CD4-positive, alpha-beta T cell treated with Interleukin-15 for 1 hour (primary cell): ENCODE results near the gene CES1.
"Not testable (repeated sequence)": the region's sequence is repeated elsewhere in the genome, so short reads cannot be mapped to it uniquely, and the experiment has no call there.

Source experiments
- DNase-seq: peaks from one replicate; pipeline ENCODE4 v3.0.0-alpha.2; 2020

The CES1 gene

DNA sequence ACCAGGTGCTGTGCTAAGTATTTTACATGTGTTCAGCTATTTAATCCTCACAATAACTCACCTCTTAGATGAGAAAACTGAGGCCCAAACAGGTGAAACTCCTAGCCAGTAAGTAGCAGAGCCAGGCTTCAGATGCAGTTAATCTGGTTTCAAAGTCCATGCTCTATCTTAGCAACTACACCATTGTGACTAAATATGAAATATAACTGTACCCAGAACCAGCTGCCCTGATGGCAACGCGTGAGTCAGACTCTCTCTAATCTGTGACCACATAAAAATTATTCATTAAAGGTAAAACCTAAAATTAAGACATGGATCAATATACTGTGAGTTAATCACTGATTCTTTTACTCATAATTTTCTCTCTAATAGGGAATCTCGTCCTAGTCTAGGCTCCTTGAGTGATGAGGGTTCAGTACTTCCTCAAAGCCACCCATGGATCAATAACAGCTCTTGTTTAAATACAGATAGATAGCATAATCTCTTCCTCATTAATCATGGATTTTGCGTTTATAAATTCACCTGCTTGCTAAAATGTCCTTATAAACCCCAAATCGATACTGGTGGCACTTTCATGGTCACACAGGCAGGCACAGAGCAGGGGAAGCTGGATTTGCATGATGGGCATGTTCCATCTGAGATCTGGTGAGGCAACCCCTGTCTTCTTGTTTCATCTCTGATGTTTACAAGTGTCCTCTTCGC is 50.7 kb downstream of the CES1 start:
- DNase-seq, result not testable (repeated sequence)

DNA sequence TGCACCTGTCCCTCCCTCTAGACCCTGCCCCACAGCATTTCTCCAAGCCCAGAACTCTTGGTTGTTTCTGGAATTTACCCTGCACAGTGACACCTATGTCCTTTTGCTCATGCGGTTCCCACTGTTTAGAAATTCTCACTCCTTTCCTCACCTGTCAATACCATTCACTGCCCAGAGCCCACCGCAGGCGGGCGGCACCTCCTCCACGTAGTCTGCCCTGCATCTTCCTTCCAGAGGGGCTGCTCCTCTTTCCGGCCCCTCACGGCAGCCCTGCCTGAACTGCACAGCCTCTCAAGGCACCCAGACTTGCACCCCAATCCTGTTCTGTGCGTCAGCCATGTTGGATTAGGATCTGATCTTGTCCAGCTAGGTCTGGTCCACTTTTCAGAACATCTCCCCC is 51.4 kb downstream of the CES1 start:
- DNase-seq, result not testable (repeated sequence)

DNA sequence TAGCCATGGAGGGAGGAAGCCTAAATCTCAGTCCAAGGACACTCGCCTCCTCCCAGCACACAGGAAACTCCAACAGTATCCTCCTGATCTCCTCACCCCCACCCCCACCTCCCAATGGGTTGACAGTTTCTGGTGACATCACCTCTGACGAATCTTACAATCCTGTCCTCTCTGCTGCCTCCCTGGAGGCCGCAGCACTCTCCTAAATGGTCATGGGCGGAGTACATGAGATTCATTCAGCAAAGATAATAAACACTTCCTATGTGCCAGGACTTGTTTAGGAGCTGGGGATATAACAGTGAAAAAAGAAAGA is 52.8 kb downstream of the CES1 start:
- DNase-seq, result not testable (repeated sequence)

DNA sequence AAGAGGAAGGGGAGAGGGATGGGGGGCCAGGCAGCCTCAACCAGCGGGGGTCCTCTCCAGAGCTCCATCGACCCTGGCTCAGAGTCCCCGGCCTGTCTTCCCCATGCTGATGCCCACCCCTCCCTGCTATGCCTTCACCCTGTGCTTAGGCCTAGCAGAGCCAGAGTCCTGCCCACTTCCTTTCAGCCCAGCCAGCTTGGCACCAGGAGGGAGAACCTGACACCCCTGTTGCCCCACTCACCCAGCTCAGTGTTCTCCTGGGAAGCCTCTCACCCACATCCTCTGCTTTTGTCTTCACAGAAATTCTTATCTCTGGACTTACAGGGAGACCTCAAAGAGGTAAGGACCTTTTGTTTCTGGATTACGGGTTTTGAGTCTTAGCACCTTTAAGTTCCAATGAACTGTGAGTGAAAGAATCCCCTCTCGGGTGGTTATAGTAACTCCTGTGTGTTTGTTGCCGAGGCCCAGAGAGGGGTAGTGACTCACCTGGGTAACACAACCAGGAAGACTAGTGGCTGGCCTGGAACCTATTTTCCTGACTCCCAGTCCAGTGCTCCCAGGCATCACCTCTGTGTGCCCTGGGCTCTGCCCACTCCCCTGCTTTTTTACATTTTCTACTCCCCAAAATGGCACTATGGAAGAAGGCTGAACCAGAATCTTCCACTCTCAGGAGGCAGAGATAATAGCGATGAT is 53.3 kb downstream of the CES1 start:
- no peak for DNase-seq

DNA sequence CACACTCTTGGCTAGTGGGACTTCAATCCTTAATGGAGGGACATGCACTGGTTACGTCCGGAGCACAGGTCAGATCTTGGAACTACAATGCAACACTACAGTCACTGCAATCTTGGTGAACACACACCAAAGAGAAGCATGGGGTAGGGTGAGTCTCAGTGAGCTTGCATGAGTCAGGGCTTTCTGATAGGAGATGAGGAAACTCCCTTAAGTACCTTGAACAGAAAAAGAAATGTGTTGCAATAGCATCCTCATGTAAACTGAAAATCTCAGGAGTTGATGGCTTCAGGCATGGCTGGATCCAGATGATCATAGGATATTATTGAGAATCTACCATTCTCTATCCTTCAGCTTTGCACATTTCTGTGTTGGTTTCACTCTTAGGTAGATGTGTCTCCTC is 54.1 kb downstream of the CES1 start:
- DNase-seq, result no peak

DNA sequence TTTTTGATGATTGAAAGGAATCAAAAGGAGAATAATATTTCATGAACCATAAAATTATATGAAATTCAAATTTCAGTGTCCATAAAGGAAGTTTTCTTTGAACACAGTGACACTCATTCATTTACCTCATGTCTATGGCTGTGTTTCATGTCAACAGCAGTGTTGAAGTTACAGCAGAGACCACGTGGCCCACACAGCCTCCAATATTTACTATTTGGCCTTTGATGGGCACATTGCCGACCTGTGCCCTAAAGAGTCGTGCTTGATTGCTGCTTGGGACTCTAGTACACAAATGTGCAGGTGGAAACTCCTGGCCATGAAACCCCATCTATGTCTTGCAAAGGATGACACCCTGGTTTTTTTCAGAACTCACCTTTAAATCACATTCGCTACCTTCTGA is 57.0 kb downstream of the CES1 start:
- no peak for DNase-seq

DNA sequence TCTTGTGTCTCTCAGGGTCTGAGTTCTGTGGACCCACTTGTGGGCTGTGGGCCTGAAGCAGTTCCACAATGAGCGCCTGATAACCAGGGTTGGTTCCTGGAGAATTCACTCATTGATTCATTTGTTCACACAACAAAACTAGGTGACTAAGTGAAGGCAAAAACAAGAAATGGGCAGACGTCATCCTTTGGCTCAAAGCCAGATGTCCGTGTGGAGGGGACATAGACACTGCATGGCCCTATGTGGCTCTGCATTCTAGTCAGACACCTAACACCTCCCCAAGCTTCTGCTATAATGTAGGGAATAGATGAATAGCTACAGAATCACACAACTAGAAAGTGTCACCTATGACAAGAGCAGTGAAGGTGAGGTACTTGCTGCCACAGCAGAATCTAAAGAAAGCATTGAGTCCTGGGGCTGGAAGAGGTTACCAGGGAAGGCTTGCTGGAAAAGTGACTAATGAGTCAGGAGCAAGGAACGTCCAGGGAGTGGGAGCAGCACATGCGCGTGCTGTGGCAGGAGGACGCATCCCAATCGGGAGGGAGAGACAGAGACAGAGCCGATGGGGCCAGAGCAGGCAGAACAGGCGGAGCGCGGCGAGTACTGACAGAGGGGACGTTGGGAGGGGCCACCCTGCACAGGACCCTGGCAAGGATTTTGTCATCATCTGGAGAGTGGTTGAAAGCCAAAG is 58.9 kb downstream of the CES1 start:
- DNase-seq, result no peak

DNA sequence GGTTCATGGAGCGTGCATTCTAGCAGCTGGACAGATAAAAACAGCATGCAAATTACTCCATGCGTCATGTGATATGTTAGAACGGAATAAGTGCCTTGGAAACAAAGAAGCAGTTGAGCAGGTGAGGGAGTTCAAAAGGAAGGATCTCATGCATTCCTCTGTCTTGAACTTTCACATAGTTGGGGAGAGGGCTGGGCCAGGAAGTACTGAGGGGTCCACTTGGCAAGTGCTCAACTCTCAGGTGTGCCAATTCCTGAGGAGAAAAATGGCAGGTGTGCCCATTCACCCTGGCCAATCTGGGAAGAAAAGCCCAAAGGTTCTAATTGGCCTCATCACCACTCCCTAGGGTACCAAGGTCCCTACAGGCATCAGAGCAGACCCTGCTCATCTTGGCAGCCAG is 67.7 kb downstream of the CES1 start:
- DNase-seq, result no peak

DNA sequence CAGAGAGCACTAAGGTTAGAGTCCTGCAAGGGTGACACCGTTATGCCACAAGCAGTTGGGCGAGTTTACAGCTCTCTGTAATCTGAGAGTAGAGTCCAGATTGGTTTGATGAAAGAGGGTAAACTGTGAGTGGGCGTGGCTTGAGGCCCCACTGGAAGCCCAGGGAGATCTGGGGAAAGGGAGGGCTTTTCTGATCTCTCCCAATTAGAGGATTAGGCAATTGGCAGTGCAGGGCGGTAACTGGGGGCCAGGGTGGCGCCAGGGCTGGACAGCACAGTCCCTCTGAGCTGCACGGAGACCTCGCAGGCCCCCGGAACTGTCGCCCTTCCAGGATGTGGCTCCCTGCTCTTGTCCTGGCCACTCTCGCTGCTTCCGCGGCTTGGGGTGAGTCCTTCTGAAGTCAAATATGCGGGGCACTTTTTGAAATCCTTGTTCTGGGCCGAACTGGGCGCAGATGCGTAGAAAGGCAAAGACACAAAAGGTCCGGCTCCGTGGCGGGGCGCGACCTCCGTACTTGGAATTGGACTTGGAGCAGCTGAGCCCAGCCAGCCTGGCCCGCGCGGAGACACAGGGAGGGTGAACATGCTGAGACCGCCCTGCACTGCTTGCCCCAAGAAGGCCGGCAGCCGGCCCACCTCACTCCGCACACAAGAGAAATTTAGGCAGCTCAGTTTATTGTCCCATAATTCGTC is 72.4 kb downstream of the CES1 start:
- no peak for DNase-seq

DNA sequence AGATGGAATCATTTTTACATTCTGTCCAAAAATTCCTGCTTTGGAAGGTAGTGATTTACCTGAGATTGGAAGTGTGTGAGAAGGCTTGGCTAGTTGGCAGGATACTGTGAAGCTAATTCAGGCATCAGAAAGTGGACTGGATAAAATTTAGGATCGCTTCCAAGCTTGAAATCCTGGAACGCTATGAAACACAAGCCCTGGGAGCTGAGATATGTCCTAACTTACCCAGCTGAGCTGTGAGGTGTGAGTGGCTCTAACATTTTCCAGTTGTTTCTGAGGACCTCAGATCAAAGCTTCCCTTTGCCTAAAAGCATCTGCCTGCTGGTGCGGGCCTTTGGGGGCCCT is 73.0 kb downstream of the CES1 start:
- DNase-seq, result not testable (repeated sequence)

DNA sequence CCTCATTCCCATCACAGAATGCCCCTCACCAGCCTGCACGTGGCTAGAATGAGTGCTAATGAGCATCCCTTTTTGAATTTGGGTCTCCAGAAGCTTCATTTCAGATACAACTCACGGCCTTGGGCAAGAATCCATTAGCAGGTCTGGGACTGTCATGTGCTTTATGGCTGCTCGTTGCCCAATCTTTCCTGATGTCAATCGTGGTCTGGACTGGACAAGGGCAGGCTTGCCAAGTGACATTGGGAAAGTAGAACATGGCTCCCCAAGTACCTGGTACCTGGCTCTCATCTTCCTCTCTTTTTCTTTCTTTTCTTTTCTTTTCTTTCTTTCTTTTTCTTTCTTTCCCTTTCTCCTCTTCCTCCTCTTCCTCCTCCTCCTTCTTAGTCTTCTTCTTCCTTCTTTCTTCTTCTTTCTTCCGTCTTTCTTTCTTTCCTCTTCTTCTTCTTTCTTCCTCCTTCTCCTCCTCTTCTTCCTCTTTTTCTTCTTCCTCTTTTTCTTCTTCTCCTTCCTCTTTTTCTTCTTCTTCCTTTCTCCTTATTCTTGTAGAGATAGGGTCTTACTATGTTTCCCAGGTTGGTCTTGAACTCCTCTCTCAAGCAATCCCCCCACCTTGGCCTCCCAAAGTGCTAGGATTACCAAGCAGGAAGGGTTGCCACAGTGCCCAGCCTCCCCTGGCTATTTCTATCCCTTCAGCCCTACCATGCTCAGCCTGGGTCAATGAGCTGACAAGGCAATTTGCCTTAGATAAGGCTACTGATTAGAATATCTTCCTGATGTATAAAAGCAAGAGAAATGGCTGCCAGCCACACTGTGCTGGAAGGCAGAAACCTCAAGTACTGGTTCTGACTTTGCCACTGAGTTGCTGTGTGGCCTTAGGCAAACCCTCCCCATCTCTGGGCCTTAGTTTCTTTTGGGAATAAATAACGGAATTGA is 75.0 kb downstream of the CES1 start:
- DNase-seq, result not testable (repeated sequence)

DNA sequence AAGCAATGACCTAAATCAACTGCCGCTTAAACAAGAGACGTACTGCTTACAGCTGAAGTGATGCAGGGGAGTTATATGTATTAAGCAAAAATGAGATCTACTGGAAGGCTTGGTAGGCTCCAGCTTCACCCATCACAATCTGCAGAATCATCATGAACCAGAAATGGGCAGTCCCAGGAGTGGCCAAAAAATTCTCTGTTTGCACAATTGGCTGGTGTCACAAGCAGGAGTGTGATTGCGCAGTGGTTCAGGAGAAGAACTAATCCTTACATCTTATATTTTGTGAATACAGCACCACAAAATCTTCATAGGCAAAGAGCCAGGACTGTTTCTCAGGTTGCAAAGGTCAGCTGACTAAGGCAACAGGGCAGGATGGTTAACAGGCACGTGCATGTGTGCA is 75.9 kb downstream of the CES1 start:
- no peak for DNase-seq

DNA sequence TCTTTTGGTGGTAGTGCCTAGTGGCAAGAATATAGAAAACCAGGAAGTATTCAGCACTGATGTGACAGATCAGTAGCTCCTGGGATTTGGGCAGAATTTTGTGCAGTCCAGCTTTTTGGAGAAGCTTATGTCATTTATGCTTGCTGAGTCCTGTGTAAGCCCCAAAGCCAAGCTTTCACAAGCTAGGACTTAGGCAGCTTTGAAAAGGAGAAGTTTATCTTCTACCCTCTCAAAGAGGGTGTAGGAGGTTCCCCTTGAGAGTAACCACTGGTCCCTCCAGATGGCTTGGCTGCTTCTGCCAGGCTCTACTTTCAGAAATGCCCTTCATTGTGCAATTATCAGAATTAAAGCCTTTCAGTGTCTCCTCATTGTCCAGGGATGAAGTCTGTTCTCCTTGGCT is 78.8 kb downstream of the CES1 start:
- no peak for DNase-seq

DNA sequence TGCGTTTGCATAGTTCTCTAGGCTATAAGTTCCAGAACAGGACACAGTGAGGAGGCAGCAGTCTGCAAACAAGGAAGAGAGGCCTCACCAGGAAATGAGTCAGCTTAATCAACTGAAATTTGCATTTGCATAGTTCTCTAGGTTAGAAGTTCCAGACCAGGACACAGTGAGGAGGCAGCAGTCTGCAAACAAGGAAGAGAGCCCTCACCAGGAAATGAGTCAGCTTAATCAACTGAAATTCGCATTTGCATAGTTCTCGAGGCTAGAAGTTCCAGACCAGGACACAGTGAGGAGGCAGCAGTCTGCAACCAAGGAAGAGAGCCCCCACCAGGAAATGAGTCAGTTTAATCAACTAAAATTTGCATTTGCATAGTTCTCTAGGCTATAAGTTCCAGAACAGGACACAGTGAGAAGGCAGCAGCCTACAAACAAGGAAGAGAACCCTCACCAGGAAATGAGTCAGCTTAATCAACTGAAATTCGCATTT is 79.7 kb downstream of the CES1 start:
- peak; percentile 18 for DNase-seq
